Measurements from ENCODE around the gene PLEKHG1.

PLEKHG1 gene

DNA sequence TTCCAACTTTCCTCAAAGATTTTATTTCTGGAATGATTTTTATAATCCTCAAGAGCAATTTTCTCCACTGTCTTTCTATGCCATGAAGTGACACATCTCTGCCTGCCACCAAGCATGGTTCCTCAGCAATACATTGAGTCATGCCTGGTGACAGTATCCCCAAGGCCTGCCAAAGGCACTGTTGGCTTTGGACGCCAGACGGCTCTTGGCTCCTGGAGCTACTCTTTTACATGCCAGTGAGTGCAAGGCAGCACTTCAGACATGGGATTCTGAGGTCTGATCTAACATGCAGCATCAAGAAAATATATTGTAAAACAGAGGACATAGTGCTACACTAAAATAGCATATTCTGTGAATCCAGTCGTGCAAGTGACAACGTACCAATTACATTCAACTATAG is 20.1 kb upstream of the PLEKHG1 start:
- no peak for TF ChIP-seq CTCF (IDR thresholded peaks at IDR 0.05)

DNA sequence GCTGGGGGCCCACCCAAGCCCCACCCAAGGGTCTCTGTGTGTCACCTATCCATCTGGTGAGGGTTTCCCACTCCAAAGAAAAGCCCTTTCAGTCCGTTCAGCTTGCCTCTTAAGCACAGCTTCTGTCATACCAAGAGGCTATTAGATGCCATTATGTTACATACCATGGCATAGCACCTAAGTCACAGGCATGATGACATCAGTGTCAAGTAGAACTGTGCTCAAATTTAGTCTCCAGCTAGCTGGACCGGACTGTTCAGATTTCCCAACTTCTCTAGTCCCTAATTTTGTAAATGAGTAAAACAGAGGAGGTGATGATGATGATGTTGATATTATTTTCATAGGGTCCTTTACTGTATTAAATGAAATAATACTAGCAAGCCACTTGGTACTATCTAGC is 19.2 kb upstream of the PLEKHG1 start:
- no peak for TF ChIP-seq CTCF (IDR thresholded peaks at IDR 0.05)

- TF ChIP-seq CTCF (IDR thresholded peaks at IDR 0.05) = no peak
Observed at GRCh38 chr6:150584065-150584464, 15.6 kb upstream of the PLEKHG1 start.

GRCh38 chr6:150584596-150584995 is 15.1 kb upstream of the PLEKHG1 start:
- TF ChIP-seq CTCF (IDR thresholded peaks at IDR 0.05) = no peak

GRCh38 chr6:150586850-150587359 is 12.8 kb upstream of the PLEKHG1 start:
- no peak for TF ChIP-seq CTCF (IDR thresholded peaks at IDR 0.05)

GRCh38 chr6:150587637-150588036 is 12.0 kb upstream of the PLEKHG1 start:
- TF ChIP-seq CTCF (IDR thresholded peaks at IDR 0.05) = no peak

DNA sequence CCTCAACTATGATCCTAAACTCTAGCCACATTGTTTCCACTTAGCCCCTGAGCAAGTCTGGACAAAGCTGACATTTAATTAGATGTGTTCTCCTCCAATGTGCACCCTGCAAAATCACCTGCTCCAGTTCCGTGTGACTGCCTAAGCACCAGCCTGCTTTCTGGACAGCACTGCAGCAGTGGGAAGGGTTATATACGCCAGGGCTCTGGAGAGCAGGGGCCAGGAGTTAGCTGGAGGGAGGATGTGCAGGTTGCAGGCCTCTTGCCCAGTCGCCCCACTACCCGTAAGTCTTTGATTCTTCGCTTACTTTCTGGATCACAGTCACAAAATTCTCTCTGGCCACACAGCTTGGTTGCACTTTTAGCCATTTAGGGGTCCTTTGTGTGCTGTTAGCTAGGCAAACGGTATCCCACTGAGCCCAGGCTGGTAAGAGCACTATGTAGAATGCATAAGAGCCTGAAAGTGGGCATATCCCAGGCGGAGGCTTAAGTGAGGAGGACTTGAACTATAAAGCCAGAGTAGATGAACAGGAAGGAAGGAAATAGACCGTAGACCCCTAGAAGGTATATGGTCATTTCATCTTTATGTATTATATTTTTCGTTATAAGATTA is 10.7 kb upstream of the PLEKHG1 start:
- no peak for TF ChIP-seq CTCF (IDR thresholded peaks at IDR 0.05)

DNA sequence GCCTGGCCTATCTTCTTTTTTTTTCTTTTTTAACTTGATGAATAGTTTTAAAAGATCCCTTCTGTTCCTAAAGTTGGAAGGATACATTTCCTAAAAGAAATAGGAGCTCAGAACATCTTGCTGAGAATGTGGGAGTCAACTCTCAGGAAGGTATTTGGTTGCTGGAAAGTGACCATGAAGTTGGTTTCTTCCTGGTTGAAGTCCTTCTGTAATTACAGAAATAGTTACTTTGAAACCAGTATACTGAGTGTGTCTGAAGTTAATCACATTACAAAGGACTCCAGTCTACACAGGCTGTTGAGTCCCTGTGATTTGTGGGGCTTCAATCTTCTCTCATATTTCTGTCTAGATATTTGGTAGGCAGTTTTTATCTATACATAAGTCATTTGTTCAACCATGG is 9.8 kb upstream of the PLEKHG1 start:
- no peak for TF ChIP-seq CTCF (IDR thresholded peaks at IDR 0.05)

Measured in LNCAP (cell line).